Fibroblast of skin of left biceps (primary cell): Measurements from ENCODE around the gene IDH3A.

ENCODE experiments used
- DNase-seq, 2 experiments: peaks; one replicate each; pipeline ENCODE4 v3.0.0-alpha.2; 2013; ENCODE audit warnings: low read depth in 2 of 2

IDH3A gene

GRCh38 chr15:78203346-78204225 lies 54.4 kb downstream of the IDH3A start:
- no peak for DNase-seq

- DNase-seq: no peak
These were observed 55.5 kb downstream of the IDH3A start for GRCh38 chr15:78204351-78205309.

- DNase-seq: no peak
These were observed 56.2 kb downstream of the IDH3A start for GRCh38 chr15:78205337-78205736.

GRCh38 chr15:78205856-78206255 lies 56.7 kb downstream of the IDH3A start:
- DNase-seq: no peak

- DNase-seq: no peak
These were observed 57.4 kb downstream of the IDH3A start for GRCh38 chr15:78206326-78207109.

- DNase-seq: no peak
These were observed 57.9 kb downstream of the IDH3A start for GRCh38 chr15:78207110-78207458.

GRCh38 chr15:78207641-78208340 lies 58.6 kb downstream of the IDH3A start:
- no peak for DNase-seq

- DNase-seq: no peak
These were observed 59.2 kb downstream of the IDH3A start for GRCh38 chr15:78208341-78208844.

- DNase-seq: no peak
These were observed 59.9 kb downstream of the IDH3A start for GRCh38 chr15:78208887-78209645.

- no peak for DNase-seq
These were observed 60.6 kb downstream of the IDH3A start for GRCh38 chr15:78209646-78210348.

GRCh38 chr15:78210349-78210717 lies 61.2 kb downstream of the IDH3A start:
- DNase-seq: no peak

GRCh38 chr15:78211189-78211921 lies 62.2 kb downstream of the IDH3A start:
- no peak for DNase-seq

- no peak for DNase-seq
These were observed 62.8 kb downstream of the IDH3A start for GRCh38 chr15:78212008-78212407.

- DNase-seq: no peak
These were observed 63.6 kb downstream of the IDH3A start for GRCh38 chr15:78212546-78213424.

- DNase-seq: no peak
These were observed 64.2 kb downstream of the IDH3A start for GRCh38 chr15:78213425-78213750.

GRCh38 chr15:78213956-78214355 lies 64.8 kb downstream of the IDH3A start:
- no peak for DNase-seq

- no peak for DNase-seq
These were observed 67.3 kb downstream of the IDH3A start for GRCh38 chr15:78216276-78217104.
